A549 (cell line): ENCODE results near the gene EFCAB8. TPM values are rescaled to one million over a fixed set of nuclear protein-coding genes. Genes with fewer than 3 reads are reported as not detected.

Experiments used
- ATAC-seq, 2 experiments: fragments of 200-7000 bp in 1 of 2; fragments of >200 bp in 1 of 2; cut with Nextera tagmentation in 1 of 2; cut with Tn5 transposase in 1 of 2; 3 replicates each; pipeline versions ENCODE4 v1.8.0 to v1.9.1; 2018 to 2020; ENCODE audit warnings: mild to moderate bottlenecking in 1 of 2, moderate library complexity in 1 of 2
- CTCF ChIA-PET: fragments of 300-600 bp; sonication (Branson Sonifier 250); formaldehyde crosslinking; extraction: SDS; loops from one replicate; lab custom pipeline; 2021; ENCODE audit warnings: antibody characterized with exemption, inconsistent platforms; lab: Yijun Ruan, JAX
- POLR2A ChIA-PET: fragments of 350-600 bp; formaldehyde crosslinking; extraction: SDS; loops from one replicate; lab custom pipeline; 2021; ENCODE audit warnings: antibody characterized with exemption, inconsistent platforms; lab: Yijun Ruan, JAX
- DNase-seq, 2 experiments: peaks; one replicate each; pipeline versions ENCODE4 v3.0.0 to v3.0.0-alpha.2; 2011 to 2016; ENCODE audit warnings: low read depth in 1 of 2, low spot score in 1 of 2
- FAIRE-seq: peaks from 2 replicates; lab custom pipeline; 2011; peaks lifted over from hg19 to GRCh38; lab: Jason Lieb, UNC
- H3K27ac ChIP-seq, 2 experiments: fragments of >200 bp; sonication (Bioruptor Twin); formaldehyde crosslinking; 3 replicates each; pipeline ENCODE4 v1.5.1; 2016 to 2017
- H3K4me1 ChIP-seq: fragments of >200 bp; sonication (Bioruptor Twin); formaldehyde crosslinking; 3 replicates; pipeline ENCODE4 v1.6.1; 2016
- H3K4me2 ChIP-seq: fragments of >200 bp; sonication (Bioruptor Twin); formaldehyde crosslinking; 3 replicates; pipeline ENCODE4 v1.6.1; 2016
- H3K4me3 ChIP-seq: fragments of >200 bp; sonication (Bioruptor Twin); formaldehyde crosslinking; 3 replicates; pipeline ENCODE4 v1.5.1; 2016
- H3K9me3 ChIP-seq: fragments of >200 bp; sonication (Bioruptor Twin); formaldehyde crosslinking; 3 replicates; pipeline ENCODE4 v1.6.1; 2016
- ATOH8 ChIP-seq: fragments of 250-450 bp; sonication (Bioruptor Pico); IDR thresholded peaks from 2 replicates; pipeline ENCODE4 v1.5.0; 2020; ENCODE audit warnings: low read depth, mild to moderate bottlenecking, moderate library complexity
- BCL3 ChIP-seq: fragments of >200 bp; sonication (Bioruptor Twin); formaldehyde crosslinking; IDR thresholded peaks from 3 replicates; pipeline ENCODE4 v1.6.1; 2016
- CEBPB ChIP-seq, 2 experiments: fragments of >200 bp in 1 of 2; sonication (Bioruptor Twin) in 1 of 2; formaldehyde crosslinking in 1 of 2; IDR thresholded peaks; 2 replicates each; pipeline ENCODE4 v1.6.1; 2012 to 2016
- CHD2 ChIP-seq: fragments of 150-350 bp; IDR thresholded peaks from 2 replicates; pipeline ENCODE4 v1.6.1; 2014; ENCODE audit warnings: low read length; ENCODE audit not compliant: partially characterized antibody
- CHD4 ChIP-seq: fragments of 200-600 bp; sonication (generic); IDR thresholded peaks from 2 replicates; pipeline ENCODE4 v1.6.1; 2016; ENCODE audit warnings: antibody characterized with exemption, mild to moderate bottlenecking, borderline replicate concordance
- ESRRA ChIP-seq: fragments of 150-350 bp; IDR thresholded peaks from 2 replicates; pipeline ENCODE4 v1.6.1; 2014; ENCODE audit warnings: mild to moderate bottlenecking, low read length, borderline replicate concordance
- FOXS1 ChIP-seq: fragments of 250-450 bp; sonication (Bioruptor Pico); IDR thresholded peaks from 2 replicates; pipeline ENCODE4 v1.5.0; 2020; ENCODE audit warnings: mild to moderate bottlenecking, moderate library complexity
- GATA3 ChIP-seq: IDR thresholded peaks from 2 replicates; pipeline ENCODE4 v1.6.1; 2012; ENCODE audit warnings: borderline replicate concordance
- HOXA7 ChIP-seq: fragments of 250-450 bp; sonication (Bioruptor Pico); IDR thresholded peaks from 2 replicates; pipeline ENCODE4 v1.5.0; 2020; ENCODE audit warnings: mild to moderate bottlenecking, moderate library complexity
- HOXB13 ChIP-seq: fragments of 250-450 bp; sonication (Bioruptor Pico); IDR thresholded peaks from 2 replicates; pipeline ENCODE4 v1.5.0; 2020; ENCODE audit warnings: low read depth, mild to moderate bottlenecking, moderate library complexity
- JUN ChIP-seq, 2 experiments: fragments of >200 bp; sonication (Bioruptor Twin); formaldehyde crosslinking; IDR thresholded peaks; 2 replicates in 1 of 2; 3 replicates in 1 of 2; pipeline ENCODE4 v1.6.1; 2016 to 2017
- JUNB ChIP-seq: fragments of >200 bp; sonication (Bioruptor Twin); formaldehyde crosslinking; IDR thresholded peaks from 2 replicates; pipeline ENCODE4 v1.6.1; 2016
- NFE2L2 ChIP-seq: fragments of 150-350 bp; conservative IDR thresholded peaks from 2 replicates; pipeline ENCODE4 v1.6.1; 2014; ENCODE audit warnings: low read length
- POLR2AphosphoS2 ChIP-seq: conservative IDR thresholded peaks from 2 replicates; pipeline ENCODE4 v1.6.1; 2012; ENCODE audit warnings: low read length, improper control_type of control experiment, inconsistent platforms
- RCOR1 ChIP-seq: fragments of 150-350 bp; IDR thresholded peaks from 2 replicates; pipeline ENCODE4 v1.6.1; 2014; ENCODE audit warnings: antibody characterized with exemption, low read length, low read depth
- REST ChIP-seq: fragments of 200-600 bp; sonication (generic); IDR thresholded peaks from 2 replicates; pipeline ENCODE4 v1.6.1; 2016; ENCODE audit warnings: antibody characterized with exemption, mild to moderate bottlenecking, moderate library complexity
- RNF2 ChIP-seq: fragments of 200-600 bp; sonication (generic); IDR thresholded peaks from 2 replicates; pipeline ENCODE4 v1.6.1; 2016; ENCODE audit warnings: low read depth, mild to moderate bottlenecking, antibody characterized with exemption, moderate library complexity, borderline replicate concordance
- TFCP2L1 ChIP-seq: fragments of 250-450 bp; sonication (Bioruptor Pico); IDR thresholded peaks from 2 replicates; pipeline ENCODE4 v1.5.0; 2021; ENCODE audit warnings: mild to moderate bottlenecking
- TP53 ChIP-seq: fragments of 250-450 bp; sonication (Bioruptor Pico); IDR thresholded peaks from 2 replicates; pipeline ENCODE4 v1.5.0; 2021; ENCODE audit warnings: mild to moderate bottlenecking, moderate library complexity
- USF2 ChIP-seq: fragments of 450-650 bp; IDR thresholded peaks from 2 replicates; pipeline ENCODE4 v1.6.1; 2014; ENCODE audit warnings: antibody characterized with exemption
- WGBS: methylation state at CpG from one replicate; pipeline ENCODE4 v1.1.6; 2017; ENCODE audit errors: missing lambda C conversion rate; 5-methylcytosine and 5-hydroxymethylcytosine counted together
- polyA plus RNA-seq, 4 experiments: library from polyadenylated mRNA; depleted of rRNA in 3 of 4; stranded (reverse); fragments of >200 nt; fragmentation: RNase III in 1 of 4; extraction: RNeasy Plus Mini Kit Qiagen cat#74134 plus additional on column Dnase treatment in 1 of 4; gene quantifications; 2 replicates in 3 of 4; 3 replicates in 1 of 4; pipeline ENCODE4 v1.2.3, GENCODE V29; 2011 to 2017

EFCAB8 gene
- polyA plus RNA-seq, 2 of the 4 experiments (the other 2 are of a cell fraction) = not detected

- TF ChIP-seq FOXS1 (CRISPR knock-in tag) (no peak), RNF2 (no peak), GATA3 (no peak), CHD4 (no peak), HOXA7 (no peak), NFE2L2 (no peak), ESRRA (no peak), ATOH8 (CRISPR knock-in tag) (no peak), CEBPB (IDR thresholded peaks at IDR 0.05) (no peak), POLR2AphosphoS2 (no peak), TFCP2L1 (CRISPR knock-in tag) (no peak), REST (no peak), CHD2 (no peak), JUN (IDR thresholded peaks at IDR 0.05) (no peak), USF2 (no peak), JUNB (no peak), RCOR1 (no peak), TP53 (CRISPR knock-in tag) (no peak), HOXB13 (CRISPR knock-in tag) (no peak), BCL3 (no peak)
- TF ChIP-seq, all 56 proteins: peak for 0
- 67% methylated on average over 16 of the region's 16 CpGs for WGBS
- H3K9me3 ChIP-seq = no peaks in the 10 kb centered on the region
- no peak overlapping the region for H3K27ac ChIP-seq
- FAIRE-seq = no peak
- ATAC-seq = no peak
- DNase-seq = no peak
- no peak overlapping the region for H3K4me2 ChIP-seq
- no peaks in the 10 kb centered on the region for H3K4me1 ChIP-seq
- POLR2A ChIA-PET = no interaction called here
- H3K4me3 ChIP-seq = no peak overlapping the region
- CTCF ChIA-PET = interaction anchor here (0.7 to 1.4 kb wide), 5 partner anchors 9 to 24 kb away, joined by 3 to 5 read pairs (median 3); no protein-coding TSS in a partner anchor
Measured at GRCh38 chr20:32966881-32967781, 108.4 kb downstream of the EFCAB8 start.
